Measurements from ENCODE around the gene UBA5. TPM values are rescaled to one million over a fixed set of nuclear protein-coding genes. Genes with fewer than 3 reads are reported as not detected.

The UBA5 gene
- total RNA-seq, 1 experiment from 2014 or later, result 44.0 TPM

DNA sequence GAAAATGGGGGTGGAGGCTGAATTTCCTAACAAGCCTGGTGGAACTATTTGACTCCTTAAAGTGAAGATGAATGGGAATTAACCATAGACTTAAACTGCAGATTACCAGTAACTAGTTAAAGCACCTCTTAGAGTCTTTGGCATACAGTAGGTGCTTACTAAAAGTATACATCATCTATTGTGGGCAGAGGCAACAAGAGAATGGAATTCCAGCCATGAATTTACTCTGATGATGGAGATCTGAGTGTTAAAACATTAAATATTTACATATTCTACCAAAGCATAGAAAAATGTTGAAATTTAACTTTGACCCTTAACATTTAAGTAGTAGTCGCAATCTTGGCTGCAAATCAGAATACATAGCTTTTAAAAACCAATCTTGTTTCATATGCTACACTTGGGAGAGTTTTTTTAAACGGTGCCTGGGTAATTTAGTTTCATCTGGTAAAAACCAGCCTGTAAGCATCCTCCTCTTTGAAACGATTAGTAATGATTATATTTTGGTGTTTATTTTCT lies 5.2 kb downstream of the UBA5 start:
- in situ Hi-C loops (cut with HindIII; ENCODE audit: low pct_unique_long_range_greater_than_20kb, low sequenced_read_pairs), result no loop called here
- ATAC-seq (no peak), DNase-seq (ENCODE audit: low read depth, low spot score) (no peak)
- H3K27me3 ChIP-seq (ENCODE audit: control insufficient read depth, insufficient read depth, low read length), result no peaks in the 10 kb centered on the region
- H3K36me3 ChIP-seq (ENCODE audit: control insufficient read depth, insufficient read depth, low read length), result peaks cover 19% of the 10 kb centered on the region
- TF ChIP-seq, protein P1, sequence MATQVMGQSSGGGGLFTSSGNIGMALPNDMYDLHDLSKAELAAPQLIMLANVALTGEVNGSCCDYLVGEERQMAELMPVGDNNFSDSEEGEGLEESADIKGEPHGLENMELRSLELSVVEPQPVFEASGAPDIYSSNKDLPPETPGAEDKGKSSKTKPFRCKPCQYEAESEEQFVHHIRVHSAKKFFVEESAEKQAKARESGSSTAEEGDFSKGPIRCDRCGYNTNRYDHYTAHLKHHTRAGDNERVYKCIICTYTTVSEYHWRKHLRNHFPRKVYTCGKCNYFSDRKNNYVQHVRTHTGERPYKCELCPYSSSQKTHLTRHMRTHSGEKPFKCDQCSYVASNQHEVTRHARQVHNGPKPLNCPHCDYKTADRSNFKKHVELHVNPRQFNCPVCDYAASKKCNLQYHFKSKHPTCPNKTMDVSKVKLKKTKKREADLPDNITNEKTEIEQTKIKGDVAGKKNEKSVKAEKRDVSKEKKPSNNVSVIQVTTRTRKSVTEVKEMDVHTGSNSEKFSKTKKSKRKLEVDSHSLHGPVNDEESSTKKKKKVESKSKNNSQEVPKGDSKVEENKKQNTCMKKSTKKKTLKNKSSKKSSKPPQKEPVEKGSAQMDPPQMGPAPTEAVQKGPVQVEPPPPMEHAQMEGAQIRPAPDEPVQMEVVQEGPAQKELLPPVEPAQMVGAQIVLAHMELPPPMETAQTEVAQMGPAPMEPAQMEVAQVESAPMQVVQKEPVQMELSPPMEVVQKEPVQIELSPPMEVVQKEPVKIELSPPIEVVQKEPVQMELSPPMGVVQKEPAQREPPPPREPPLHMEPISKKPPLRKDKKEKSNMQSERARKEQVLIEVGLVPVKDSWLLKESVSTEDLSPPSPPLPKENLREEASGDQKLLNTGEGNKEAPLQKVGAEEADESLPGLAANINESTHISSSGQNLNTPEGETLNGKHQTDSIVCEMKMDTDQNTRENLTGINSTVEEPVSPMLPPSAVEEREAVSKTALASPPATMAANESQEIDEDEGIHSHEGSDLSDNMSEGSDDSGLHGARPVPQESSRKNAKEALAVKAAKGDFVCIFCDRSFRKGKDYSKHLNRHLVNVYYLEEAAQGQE (IDR thresholded peaks at IDR 0.05; ENCODE audit: insufficient read depth in 1 of 2, low read depth in 2 of 2, low read length in 1 of 2), result no peak
- TF ChIP-seq SIN3A (IDR thresholded peaks at IDR 0.05; ENCODE audit: borderline replicate concordance, insufficient read depth, low read depth, low read length) (no peak), TCF7L2 (IDR thresholded peaks at IDR 0.05; ENCODE audit: low read depth, low read length) (no peak), POLR2AphosphoS5 (IDR thresholded peaks at IDR 0.05; ENCODE audit: low read depth, low read length) (no peak)
- TF ChIP-seq, protein P2, sequence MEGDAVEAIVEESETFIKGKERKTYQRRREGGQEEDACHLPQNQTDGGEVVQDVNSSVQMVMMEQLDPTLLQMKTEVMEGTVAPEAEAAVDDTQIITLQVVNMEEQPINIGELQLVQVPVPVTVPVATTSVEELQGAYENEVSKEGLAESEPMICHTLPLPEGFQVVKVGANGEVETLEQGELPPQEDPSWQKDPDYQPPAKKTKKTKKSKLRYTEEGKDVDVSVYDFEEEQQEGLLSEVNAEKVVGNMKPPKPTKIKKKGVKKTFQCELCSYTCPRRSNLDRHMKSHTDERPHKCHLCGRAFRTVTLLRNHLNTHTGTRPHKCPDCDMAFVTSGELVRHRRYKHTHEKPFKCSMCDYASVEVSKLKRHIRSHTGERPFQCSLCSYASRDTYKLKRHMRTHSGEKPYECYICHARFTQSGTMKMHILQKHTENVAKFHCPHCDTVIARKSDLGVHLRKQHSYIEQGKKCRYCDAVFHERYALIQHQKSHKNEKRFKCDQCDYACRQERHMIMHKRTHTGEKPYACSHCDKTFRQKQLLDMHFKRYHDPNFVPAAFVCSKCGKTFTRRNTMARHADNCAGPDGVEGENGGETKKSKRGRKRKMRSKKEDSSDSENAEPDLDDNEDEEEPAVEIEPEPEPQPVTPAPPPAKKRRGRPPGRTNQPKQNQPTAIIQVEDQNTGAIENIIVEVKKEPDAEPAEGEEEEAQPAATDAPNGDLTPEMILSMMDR (IDR thresholded peaks at IDR 0.05), result no peak
- intact Hi-C loops (cut with micrococcal nuclease; ENCODE audit: unreplicated experiment), result no loop called here
- BruUV-seq (replicated peaks), result no TSS peak
- H3K4me3 ChIP-seq (ENCODE audit: low read depth in 2 of 2, low read length in 2 of 2), result no peak overlapping the region
- no peaks in the 10 kb centered on the region for H3K9me3 ChIP-seq (ENCODE audit: control insufficient read depth, insufficient read depth, low read depth, low read length)
- no peak overlapping the region for H3K27ac ChIP-seq (ENCODE audit: low read length)
- ChIA-PET CTCF (no interaction called here), POLR2A (interaction anchor here (0.6 kb wide), 1 partner anchor 21 kb away, joined by 5 read pairs; no protein-coding TSS in a partner anchor)
- H3K4me1 ChIP-seq (ENCODE audit: control insufficient read depth, insufficient read depth, low read length), result peaks cover 13% of the 10 kb centered on the region

DNA sequence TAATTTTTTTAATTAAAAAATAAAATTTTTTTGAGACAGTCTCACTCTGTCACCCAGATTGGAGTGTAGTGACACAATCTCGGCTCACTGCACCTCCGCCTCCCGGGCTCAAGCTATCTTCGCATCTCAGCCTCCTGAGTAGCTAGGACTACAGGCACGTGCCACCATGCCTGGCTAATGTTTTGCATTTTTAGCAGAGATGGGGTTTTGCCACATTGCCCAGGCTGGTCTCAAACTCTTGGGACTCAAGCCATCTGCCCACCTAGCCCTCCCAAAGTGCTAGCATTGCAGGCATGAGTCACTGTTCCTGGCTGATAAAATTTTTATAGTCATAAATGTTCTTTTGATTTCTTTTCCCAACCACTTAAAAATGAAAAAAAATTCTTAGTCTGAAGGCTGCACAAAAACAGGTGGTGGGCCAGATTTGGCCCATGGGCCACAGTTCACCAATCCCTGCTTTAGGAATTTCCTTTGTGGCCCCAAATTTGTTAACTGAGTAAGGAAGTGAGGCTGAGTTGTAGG lies 9.2 kb downstream of the UBA5 start:
- Histone ChIP-seq H3K4me3 (ENCODE audit: low read depth in 2 of 2, low read length in 2 of 2) (no peak overlapping the region), H3K36me3 (ENCODE audit: control insufficient read depth, insufficient read depth, low read length) (peaks cover 43% of the 10 kb centered on the region), H3K4me1 (ENCODE audit: control insufficient read depth, insufficient read depth, low read length) (no peaks in the 10 kb centered on the region), H3K27ac (ENCODE audit: low read length) (no peak overlapping the region), H3K9me3 (ENCODE audit: control insufficient read depth, insufficient read depth, low read depth, low read length) (no peaks in the 10 kb centered on the region), H3K27me3 (ENCODE audit: control insufficient read depth, insufficient read depth, low read length) (no peaks in the 10 kb centered on the region)
- ChIA-PET CTCF (no interaction called here), POLR2A (no interaction called here)
- no peak for ATAC-seq
- intact Hi-C loops (cut with micrococcal nuclease; ENCODE audit: unreplicated experiment), result no loop called here
- no peak for DNase-seq (ENCODE audit: low read depth, low spot score)
- in situ Hi-C loops (cut with HindIII; ENCODE audit: low pct_unique_long_range_greater_than_20kb, low sequenced_read_pairs), result no loop called here
- TF ChIP-seq POLR2AphosphoS5 (IDR thresholded peaks at IDR 0.05; ENCODE audit: low read depth, low read length) (no peak), TCF7L2 (IDR thresholded peaks at IDR 0.05; ENCODE audit: low read depth, low read length) (no peak), SIN3A (IDR thresholded peaks at IDR 0.05; ENCODE audit: borderline replicate concordance, insufficient read depth, low read depth, low read length) (no peak)
- TF ChIP-seq, protein P2 (IDR thresholded peaks at IDR 0.05), result no peak
- TF ChIP-seq, protein P1 (IDR thresholded peaks at IDR 0.05; ENCODE audit: insufficient read depth in 1 of 2, low read depth in 2 of 2, low read length in 1 of 2), result no peak
- no TSS peak for BruUV-seq (replicated peaks)
